ENCODE measurements around the gene TBC1D19.

DNA sequence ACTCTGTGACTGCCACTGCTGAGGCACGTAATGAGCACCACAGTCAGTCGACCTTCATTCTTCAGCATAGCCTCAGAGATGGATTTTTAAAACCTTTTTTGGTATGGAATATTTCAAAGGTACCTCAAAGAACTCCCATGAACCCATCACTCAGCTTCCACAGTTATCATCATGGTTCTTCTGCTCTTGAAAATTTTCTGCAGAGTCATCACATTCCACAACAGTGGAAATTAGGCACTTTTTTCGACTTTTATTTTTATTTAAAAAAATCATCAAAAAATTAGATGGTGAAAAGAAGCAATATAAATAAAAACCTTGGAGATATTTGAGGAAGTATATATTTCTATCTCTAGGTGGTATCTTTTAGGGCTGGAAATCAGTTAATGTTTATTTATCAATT, 37.5 kb downstream of the TBC1D19 start:
- no peak for TF ChIP-seq POLR2AphosphoS5 (IDR thresholded peaks at IDR 0.05; ENCODE audit: low read depth, low read length)
- TF ChIP-seq POLR2A (IDR thresholded peaks at IDR 0.05; ENCODE audit: low read depth, low read length), result no peak
- TF ChIP-seq TAF1 (IDR thresholded peaks at IDR 0.05; ENCODE audit: low read depth, low read length), result no peak
- no peak for TF ChIP-seq SPI1 (IDR thresholded peaks at IDR 0.05; ENCODE audit: low read depth, low read length)
- no peak for TF ChIP-seq POU2F2 (IDR thresholded peaks at IDR 0.05; ENCODE audit: low read depth, low read length)
